K562 treated with DMSO at 1 percent for 12 hours (cell line): ENCODE data around the gene MRM2. TPM values are rescaled to one million over a fixed set of nuclear protein-coding genes. Genes with fewer than 3 reads are reported as not detected.

Source experiments
- total RNA-seq: library from RNA; unstranded; fragments of 300-600 nt; gene quantifications from 2 replicates; pipeline ENCODE4 v1.2.3, GENCODE V29; 2022; ENCODE audit not compliant: insufficient read depth

Gene MRM2
- total RNA-seq = 27.9 and 35.4 TPM in 2 replicates

GRCh38 chr7:2241580-2242540, at the start of gene MRM2, which contains the start of gene NUDT1:
MRM2 (minus strand) TSS chr7:2242205; CDS start chr7:2242169, 36 bp downstream.
NUDT1 (plus strand) TSS chr7:2242226; CDS start chr7:2244575, 2,349 bp downstream.

GRCh38 chr7:2232766-2233520, 9.1 kb downstream of the MRM2 start, which contains the start of gene MAD1L1:
MAD1L1 (minus strand) TSS chr7:2232945; CDS start chr7:2230133, 2,812 bp downstream.

Other genes with a start within 250 kb of the MRM2 start
- gene MAD1L1, start 9.3 kb downstream of the MRM2 start, total RNA-seq = 68.9 and 138 TPM in 2 replicates
- 55.5 and 66.8 TPM in 2 replicates for gene NUDT1, start within 50 bp of the MRM2 start, total RNA-seq
- 12.2 and 22.1 TPM in 2 replicates for gene SNX8, start 72.2 kb upstream of the MRM2 start, total RNA-seq
- gene EIF3B, start 112.6 kb upstream of the MRM2 start, total RNA-seq = 138 and 181 TPM in 2 replicates
- 37.8 and 46.1 TPM in 2 replicates for gene CHST12, start 161.4 kb upstream of the MRM2 start, total RNA-seq
- gene GRIFIN, start 234.2 kb upstream of the MRM2 start, total RNA-seq = not detected in 2 replicates